Right forelimb (tissue), 1 donor: Measurements from ENCODE around the gene TMPRSS11D.

ENCODE experiments used
- DNase-seq: peaks from one replicate; pipeline ENCODE4 v3.0.0-alpha.2; 2018

The TMPRSS11D gene, protein sequence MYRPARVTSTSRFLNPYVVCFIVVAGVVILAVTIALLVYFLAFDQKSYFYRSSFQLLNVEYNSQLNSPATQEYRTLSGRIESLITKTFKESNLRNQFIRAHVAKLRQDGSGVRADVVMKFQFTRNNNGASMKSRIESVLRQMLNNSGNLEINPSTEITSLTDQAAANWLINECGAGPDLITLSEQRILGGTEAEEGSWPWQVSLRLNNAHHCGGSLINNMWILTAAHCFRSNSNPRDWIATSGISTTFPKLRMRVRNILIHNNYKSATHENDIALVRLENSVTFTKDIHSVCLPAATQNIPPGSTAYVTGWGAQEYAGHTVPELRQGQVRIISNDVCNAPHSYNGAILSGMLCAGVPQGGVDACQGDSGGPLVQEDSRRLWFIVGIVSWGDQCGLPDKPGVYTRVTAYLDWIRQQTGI

DNA sequence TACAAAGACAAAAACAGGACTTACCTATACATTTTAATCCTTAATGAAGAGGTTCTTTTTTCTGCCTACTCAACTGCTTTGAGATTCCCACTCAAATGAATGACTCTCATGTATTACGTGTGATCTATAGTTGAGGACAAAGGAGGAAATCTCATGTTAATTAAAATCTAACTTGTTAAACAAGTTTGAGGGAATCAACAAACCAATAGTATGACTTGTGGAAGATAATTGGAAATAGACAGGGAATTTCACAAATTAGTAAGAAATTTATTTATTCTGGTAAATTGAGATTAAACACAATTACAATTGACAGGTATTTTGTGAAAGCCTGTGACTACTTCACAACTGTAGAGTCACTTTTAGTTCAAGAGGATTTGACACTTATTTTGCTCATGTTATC, at the start of gene TMPRSS11D:
Gene TMPRSS11D, minus strand, starts transcription at position 101 of the 400 bp plus-strand sequence. Its CDS starts 69 bp downstream, at position 32.
- no peak for DNase-seq

DNA sequence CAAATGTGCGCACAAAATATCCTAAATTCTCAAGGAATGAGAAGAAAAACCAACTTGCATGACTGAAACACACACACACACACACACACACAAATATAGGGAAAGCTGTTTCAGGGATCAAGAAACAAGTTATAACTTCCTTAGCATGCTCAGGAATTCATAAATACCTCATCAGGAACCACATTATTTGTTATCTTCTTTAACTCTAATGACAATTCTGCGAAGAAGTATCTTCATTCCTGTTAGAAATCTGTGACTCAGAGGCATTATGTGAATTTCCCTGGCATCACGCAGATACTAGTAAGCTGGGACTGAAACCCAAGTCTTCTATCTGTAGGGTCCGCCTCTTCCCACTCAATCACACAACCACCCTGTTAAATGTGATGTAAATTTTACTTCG, 49.2 kb upstream of the TMPRSS11D start:
- DNase-seq = no peak

DNA sequence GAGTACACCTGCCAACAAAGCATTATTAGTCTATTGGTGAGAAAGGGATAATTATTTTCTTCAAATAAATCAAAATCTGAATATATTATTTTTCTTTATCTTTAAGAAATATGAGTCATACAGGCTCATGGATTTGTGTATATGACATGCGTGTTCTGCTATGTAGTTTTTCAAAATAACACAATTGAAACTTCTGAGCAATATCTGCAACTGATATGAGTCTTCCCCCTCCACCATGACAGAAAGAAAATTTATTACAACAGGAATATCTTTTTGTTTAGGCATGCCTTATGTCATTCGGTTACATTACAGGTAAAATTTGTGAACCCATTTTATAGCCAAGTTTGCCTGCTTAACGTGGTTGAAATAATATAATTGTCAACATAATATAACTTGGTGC, 47.5 kb upstream of the TMPRSS11D start:
- DNase-seq = no peak

DNA sequence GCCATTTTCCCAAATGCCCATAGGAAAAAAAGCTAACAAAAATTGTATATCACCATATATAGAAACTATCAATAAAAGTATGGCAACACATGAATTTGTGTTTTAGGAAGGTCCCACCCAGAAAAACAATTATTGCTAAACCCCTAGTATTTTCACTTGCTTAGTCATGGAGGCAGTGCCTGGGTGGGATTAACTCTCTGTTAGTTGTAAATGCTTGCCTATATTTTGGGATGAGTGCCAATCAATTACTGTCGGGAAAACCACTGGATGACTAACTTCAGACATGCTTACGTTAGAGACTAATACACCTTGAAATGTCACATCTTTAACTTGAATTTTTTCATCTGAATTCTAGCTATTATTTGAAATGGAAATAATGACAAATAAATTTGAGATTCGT, 45.6 kb upstream of the TMPRSS11D start:
- no peak for DNase-seq

DNA sequence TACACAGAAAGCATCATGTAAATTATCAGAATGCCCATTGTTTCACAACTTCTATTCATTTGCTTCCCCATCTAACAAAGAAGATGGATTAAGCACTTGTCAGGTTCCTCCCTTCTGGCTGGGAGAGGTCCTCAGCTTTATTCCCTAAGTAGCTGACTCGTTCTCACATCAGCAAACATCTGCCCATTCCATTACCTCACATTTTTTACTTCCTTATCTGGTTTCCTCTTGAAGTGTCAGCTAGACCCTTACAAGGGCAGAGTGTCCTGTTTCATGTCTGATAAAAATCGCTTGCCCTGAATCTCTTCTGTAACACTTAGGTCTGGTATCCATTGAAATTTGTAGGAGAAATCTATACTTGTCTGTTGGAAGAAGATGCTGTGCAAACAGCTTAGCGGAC, 44.7 kb upstream of the TMPRSS11D start:
- DNase-seq = no peak

DNA sequence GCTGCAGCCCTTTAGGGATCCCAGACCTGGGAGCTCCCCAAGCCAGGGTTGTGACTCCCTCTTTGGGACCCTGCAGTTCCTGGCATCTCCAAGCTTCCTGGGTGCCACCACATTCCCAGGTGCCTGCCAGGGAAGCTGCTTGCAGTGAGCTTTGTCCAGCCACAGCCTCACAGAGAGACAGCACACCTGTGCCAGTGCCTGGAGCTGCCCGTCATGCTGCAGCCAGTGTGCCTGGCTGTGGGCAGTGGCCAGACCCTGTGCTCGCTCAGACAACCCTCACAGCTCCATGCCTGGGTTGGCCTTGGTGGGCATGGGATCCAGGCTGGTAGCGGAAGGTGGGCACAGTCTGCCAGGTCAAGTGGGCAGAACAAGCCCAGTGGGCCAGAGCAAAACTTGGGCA, 43.4 kb upstream of the TMPRSS11D start:
- DNase-seq = no peak

DNA sequence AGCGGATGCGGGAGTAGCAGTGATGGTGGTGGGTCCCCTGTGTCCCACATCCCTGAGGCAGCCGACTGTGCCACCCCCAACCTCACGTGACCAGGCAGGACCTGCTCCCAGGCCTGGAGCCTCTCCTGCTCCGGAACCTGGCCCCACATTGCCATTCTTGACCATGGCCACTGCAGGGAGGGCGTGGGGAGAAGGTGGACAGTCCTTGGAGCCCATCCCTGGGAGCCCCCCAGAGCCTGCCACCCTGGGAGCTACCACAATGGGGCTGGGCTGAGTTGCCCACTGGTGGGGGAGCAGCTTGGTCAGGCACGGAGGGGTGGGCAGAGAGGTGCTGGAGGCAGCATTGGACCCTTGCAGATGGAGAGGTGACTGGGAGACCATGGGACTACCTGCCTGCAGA, 42.7 kb upstream of the TMPRSS11D start:
- DNase-seq = no peak

DNA sequence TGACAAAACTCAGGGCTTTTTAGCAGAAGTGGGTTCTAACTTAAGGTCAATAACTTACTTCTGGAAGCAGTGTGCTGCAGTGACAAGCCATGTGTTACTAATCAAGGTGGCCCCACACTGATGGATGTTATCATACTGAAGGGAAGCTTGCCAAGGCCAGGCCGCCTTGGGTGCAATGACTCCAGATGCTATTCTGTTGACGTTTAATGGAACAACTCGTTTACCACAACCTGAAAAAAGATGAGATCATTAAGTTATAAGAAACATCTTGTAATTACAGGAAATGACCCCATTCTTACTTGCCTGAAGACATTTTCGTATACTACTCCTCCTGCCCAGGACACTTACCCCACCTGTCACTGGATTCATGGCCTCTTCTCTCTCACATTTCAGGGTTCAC, 38.9 kb upstream of the TMPRSS11D start:
- DNase-seq = no peak

DNA sequence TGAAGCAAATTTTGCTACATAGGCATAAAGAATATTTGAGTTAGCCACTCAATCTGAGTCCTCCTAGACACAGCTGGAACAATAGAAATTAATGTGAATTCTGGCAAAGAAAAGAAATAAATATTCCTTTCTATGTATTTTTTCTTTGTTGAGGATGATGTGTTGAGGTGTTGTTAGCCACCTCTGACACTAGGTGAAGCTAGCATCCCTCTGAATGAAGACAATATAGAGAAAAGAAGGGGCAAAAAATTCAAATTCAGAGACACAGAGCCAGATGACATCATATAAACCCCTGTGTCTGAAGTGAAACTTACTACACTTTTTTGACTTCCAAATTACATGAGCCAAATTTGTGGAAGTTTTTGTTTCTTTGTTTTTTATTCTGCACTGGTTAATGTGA, 34.6 kb upstream of the TMPRSS11D start:
- DNase-seq = no peak

DNA sequence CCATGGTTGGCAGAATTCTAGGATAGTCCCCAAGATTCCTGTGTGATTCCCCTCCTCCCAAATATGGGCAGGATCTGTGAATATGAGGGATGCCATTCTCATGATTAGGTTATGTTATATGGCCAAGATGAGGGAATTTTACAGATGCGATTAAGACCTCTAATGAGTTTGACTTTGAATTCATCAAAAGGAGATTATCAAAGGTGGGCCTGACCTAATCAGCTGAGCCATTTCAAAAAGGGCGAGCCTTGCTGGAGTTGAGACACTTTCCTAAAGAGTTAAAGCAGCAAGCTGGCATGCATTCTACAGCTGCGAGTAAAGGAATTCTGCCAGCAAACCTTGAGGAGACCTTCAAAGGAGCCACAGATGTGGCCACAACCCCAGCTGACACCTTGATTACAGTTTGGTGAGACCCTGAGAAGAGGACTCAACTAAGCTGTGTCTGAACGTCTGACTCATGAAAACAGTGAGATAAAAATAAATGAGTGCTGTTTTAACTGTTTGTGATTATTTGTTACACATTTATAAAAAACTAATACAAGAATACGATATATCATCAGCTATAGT, 31.7 kb upstream of the TMPRSS11D start:
- DNase-seq = no peak

DNA sequence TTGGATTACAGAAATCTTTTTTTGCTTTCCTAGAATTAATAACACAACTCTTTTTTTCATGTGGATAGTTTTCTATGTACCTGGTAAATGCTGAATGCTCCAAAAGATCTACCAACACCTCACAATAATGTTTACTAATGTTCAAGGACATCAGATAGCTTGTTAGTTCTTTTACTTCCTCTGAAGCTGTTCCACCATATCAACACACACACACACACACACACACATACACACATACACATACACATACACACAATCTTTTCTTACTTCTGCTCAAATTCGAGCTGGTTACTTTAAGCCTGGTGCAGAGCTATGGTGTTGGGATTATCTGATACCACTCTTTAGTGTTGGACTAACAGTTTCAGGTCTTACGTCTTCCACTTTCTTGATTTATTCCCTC, 28.3 kb upstream of the TMPRSS11D start:
- DNase-seq = no peak

DNA sequence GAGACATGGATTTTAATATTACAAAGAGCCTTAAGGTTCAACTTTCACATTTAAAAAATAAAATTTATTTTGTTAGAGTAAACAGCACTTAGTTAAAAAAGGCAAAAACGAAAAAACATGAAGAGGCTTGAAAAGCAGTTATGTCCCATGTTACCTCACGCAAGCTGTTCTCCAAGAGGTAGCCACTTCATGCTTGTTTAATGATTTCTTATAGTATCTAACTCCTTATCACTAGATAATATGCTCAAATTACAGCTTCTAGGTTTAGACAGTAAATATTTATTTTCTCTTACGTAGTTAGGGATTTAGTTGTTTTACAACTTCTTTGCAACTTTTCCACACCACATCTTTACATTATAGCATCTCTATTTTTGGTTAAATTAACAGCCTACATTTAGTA, 27.8 kb upstream of the TMPRSS11D start:
- DNase-seq = no peak

DNA sequence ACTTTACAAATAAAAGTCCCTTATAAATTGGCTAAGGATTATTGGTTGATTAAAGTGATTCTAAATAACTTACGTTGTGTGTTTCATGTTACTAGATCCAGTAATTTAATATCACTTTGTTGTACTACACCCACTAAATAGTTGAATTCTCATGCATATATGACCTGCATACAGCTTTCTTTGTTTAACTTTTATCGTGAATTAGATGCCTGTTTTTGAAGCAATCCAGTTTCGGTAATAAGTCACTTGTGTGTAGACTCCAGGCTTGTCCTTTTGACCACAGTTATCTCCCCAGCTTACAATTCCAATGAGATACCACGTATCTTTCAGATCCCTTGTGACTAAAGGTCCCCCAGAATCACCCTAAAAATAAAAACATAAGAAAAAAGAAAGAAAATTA, 27.3 kb upstream of the TMPRSS11D start:
- DNase-seq = no peak

DNA sequence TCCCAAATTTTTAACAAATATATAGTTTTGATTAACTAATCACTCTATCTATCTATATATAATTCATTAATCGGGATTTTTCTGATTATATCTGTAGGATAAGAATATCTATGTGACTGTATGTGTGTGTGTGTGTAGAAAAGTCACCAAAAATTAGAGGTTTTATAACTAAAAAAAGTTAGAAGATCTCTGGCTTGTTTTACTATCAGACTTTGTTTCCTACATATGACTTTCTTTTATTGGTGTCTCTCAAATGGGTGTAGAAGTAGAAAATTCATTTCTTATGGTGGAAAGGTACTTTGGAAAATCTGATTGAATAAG, 26.7 kb upstream of the TMPRSS11D start:
- no peak for DNase-seq

DNA sequence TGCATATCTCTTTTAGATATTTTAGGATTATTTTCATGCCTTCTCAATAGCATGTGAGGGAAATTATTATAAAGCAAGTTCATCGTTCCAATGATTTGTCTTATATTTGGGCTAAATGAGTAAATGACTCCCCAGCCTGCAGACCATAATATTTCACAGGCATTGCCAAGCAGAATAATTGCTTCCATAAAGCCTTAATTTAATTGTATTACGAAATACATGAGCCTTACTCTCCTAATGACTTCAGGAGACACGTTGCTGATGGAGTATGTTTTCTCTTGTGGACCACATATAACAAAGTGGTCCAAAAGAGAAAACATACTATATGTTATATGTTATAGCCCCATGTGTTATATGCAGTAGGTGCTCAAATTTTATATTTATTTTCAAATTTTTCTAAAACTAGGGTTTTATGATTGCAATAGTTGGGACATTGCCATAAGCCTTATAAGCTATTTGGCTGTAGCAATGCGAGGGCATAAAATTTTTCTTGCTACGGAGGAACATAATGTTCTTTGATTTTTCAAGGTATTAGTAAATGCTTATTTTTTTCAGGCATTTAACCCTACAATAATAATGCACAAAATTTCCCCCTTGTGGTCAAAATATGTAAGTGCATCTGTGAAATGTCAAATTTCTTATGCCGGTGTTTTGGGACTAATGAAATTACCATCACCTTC, 26.2 kb upstream of the TMPRSS11D start:
- no peak for DNase-seq

DNA sequence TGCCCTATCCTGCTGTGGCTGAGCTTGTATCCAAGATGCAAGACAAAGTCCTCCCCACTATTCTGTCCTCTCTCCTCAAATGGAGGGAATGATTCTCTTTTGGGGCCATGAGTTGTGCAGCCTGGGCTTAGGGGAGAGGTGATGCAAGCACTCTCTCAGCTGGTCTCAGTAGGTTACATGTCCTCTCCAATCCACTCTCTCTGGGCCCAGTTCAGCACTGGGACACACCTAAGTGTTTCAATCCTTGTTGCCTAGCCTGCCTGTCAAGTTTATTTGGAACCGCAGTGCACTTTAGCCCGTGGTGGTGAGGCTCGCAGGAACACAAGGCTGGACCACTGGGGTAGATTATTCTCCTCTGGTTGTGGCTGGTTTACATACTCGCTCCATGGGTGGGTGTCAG, 23.8 kb upstream of the TMPRSS11D start:
- no peak for DNase-seq

DNA sequence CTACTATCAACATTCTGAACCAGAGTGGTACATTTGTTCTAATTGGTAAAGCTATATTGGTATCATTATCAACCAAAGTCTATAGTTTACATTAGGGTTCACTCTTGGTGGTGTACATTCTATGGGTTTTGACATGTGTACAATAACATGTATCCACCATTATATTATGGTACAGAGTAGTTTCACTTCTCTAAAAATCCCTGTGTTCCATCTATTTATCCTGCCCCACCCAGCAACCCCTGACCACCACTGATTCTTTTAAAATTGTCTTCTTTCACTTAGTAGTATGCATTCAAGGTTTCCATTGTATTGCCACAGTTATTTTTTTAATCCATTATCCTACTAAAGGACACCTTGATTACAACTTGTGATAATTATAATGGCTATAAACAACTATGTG, 15.3 kb upstream of the TMPRSS11D start:
- DNase-seq = no peak

DNA sequence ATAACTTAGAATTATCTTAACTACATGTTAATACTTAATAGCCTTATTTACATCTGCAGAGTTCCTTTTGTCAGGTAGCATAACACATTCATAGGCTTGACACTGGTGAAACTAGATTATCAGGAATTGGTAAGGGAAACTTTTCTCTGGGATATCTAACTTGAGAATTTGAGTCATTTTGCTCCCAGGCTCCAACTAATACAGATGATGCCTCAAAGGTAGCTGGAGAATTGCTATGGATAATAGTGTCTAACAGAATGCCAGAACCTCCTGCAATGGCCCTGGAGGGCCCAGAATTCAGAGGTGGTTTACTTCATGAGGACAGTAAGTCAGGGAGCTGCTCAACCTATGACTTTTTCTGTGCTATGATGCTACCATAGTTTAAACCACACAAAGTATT, 13.9 kb upstream of the TMPRSS11D start:
- DNase-seq = no peak

DNA sequence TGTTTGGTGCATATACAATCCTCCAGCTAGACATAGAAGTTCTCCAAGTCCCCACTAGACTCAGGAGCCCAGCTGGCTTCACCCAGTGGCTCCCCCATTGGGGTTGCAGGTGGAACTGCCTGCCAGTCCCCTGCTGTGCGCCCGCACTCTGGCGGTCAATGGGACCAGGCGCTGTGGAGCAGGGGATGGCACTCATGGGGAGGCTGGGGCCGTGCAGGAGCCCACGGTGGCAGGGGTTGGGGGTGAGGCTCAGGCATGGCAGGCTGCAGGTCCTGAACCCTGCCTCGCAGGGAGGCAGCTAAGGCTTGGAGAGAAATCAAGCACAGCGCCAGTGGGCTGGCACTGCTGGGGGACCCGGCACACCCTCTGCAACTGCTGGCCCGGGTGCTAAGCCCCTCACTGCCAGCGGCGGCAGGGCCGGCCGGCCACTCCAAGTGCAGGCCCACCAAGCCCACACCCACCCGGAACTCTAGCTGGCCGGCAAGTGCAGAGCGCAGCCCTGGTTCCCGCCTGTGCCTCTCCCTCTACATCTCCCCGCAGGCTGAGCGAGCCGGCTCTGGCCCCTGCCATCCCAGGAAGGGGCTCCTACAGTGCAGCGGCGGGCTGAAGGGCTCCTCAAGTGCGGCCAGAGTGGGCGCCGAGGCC, 12.7 kb upstream of the TMPRSS11D start:
- no peak for DNase-seq

DNA sequence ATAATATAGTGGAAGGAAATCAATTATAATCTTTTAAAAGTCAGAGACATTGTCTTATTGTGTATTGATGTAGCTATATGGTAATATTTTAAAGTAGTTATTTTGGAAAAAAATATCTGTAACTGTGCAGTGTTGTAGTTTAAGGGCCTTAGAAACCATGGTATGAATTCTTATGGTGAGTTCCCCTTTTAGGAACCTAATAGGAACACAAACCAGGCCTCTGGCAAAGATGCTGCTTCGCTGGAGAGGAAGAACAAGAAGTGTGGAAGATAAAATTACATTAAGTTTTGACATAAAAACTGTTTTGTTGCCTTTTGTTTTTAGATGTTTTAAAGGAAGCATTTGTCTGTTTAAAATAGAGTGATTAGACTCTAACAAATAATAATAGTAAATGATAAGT, 10.9 kb upstream of the TMPRSS11D start:
- DNase-seq = no peak

DNA sequence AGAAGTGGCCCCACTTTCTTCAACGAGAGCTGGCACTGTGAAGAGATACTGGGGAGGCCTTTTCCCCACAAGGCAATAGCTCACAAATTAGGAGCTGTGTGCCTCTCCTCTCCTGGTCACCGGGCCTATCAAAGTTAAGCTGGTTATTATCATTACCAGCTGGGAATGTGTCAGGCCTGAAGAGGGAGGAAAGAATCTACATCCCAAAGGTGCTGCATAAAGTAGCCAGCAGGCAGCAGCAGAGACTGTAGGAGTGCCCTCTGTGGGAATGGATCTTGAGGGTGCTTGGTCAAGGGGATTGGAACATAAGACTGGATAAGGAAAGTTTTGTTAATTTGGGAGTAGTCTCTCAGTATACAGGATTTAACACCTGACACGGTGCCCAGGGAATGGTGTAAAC, 9.1 kb upstream of the TMPRSS11D start:
- DNase-seq = no peak

DNA sequence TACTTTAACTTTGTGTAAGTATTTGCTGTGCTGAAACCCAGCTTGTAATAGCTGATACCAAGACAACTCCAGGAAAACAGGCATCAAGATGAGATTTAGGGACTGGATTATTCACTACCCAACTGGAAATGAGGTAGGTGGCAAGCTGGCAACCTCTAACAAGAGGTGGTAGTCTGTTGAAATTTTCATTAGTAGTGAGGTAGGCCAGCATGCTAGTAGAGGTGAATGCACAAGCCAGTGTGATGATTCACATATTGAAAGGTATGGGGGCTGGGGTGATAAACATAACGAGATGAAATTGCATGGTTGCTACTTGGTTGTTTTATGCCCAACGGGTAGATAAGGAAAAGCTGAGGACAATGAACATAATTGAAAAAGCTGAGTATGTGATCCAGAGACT, 8.5 kb upstream of the TMPRSS11D start:
- DNase-seq = no peak

DNA sequence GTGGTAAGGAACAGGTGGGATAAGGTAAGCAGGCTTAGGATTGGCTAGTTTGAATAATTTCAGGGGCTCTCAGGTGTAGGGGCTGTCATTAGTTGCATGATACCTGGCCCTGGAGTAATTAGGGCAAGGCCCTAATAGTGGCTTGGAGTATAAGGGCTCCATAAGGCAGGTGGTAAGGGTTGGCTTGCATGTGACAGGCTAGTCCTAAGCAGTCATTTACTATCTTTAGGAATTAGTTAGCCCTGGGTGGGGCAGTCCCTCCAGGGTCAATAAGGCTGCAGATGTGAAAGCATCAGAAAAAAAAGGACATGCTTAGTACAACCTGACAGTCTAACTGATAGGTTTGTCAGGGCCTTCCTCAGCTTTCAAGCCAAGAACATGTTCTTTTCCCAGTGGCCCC, 7.8 kb upstream of the TMPRSS11D start:
- DNase-seq = no peak

DNA sequence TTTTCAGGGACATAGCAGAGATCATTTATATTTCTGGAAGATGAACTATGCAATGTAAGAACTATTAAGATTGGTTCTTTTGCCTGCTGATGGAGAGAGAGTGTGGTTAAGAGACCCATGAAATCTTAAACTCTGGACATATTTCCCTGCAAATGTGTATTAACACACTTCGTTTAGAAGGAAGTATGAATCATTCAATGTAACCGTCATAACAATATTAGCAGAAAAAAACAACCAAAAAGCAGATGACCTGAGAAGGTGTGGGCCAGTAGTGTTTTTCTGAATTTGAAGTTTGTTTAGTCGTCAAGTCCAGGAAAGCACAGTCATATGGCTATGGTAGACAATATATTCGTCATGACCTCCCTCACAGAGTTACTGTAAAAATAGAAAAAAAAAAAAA, 2.5 kb upstream of the TMPRSS11D start:
- DNase-seq = no peak
